HG02642 (cell line): ENCODE results near the gene P2RX6.
"Not testable (repeated sequence)": the region's sequence is repeated elsewhere in the genome, so short reads cannot be mapped to it uniquely, and the experiment has no call there.

Source experiments
- ATAC-seq: cut with Tn5 transposase; IDR thresholded peaks from one replicate; pipeline ENCODE4 v1.9.1; 2021; ENCODE audit warnings: mild to moderate bottlenecking; ENCODE audit not compliant: unreplicated experiment, poor library complexity

P2RX6 gene

GRCh38 chr22:21048965-21049364, 34.0 kb downstream of the P2RX6 start:
- ATAC-seq = not testable (repeated sequence)

DNA sequence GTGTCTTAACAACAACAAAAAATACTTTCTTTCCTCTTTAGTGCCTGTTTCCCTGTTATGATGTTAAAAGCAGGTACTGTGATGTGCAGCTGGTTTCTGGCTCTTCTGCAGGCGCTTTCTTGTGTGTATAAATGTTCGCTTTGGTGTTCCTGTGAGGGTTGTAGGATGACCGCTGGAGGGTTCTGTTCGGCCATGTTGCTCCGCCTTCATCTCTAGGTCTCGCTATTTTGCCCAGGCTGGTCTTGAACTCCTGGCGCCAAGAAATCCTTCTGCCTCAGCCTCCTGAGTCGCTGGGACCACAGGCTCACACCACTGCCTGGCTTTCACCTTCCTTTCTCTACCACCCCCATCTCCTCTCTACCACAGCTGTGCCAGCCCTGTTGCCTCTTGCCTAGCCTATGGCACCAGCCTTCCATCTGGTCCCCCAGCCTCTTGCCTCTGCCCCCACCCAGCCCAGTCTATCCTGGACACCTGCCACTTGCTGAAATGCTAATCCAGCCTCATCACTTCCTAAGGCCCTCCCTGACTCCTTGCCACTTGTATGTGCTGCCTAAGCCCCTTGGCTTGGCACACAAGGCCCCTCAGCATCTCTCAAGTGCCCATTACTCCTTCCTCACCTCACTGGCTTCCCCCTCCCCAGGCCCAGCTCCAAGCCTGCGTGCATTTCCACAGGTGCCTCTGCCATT, 36.3 kb downstream of the P2RX6 start:
- no peak for ATAC-seq

GRCh38 chr22:21051831-21052400, 37.0 kb downstream of the P2RX6 start:
- ATAC-seq = no peak

DNA sequence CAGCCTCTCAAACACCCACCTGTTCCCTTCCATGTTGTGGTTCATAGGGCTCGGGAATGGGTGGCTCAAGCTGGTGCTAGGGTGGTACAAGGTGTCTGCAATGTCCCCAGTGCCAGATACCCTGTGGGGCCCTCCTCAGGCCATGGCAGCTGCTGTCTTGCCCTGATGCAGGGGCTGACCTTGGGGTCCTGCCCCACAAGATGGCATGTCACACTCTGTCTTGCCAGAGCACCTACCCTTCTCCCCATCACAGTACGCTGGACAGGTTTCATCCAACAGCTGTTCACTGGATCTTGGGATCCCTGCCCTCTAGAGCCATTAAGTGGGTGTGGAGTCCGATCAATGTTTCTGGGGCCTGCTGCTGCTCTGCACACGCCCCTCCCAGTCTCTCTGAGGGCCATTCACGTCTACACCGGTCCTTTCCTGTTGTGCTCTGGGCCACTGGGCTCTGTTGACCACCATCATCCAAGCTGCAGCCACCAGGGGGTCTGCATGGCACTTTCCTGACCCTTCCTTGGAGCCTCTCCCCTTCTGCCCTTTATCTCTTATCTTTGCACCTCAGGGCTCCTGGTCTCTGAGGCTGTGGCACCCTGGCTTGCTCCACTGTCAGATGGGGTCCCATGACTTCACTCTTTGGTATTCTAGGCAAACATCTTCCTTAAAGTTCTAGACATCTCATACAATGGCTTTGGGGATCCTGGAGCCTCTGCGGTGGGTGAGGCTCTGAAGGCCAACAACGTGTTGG, 37.9 kb downstream of the P2RX6 start:
- no peak for ATAC-seq

GRCh38 chr22:21054046-21054713, 39.2 kb downstream of the P2RX6 start:
- ATAC-seq = no peak

DNA sequence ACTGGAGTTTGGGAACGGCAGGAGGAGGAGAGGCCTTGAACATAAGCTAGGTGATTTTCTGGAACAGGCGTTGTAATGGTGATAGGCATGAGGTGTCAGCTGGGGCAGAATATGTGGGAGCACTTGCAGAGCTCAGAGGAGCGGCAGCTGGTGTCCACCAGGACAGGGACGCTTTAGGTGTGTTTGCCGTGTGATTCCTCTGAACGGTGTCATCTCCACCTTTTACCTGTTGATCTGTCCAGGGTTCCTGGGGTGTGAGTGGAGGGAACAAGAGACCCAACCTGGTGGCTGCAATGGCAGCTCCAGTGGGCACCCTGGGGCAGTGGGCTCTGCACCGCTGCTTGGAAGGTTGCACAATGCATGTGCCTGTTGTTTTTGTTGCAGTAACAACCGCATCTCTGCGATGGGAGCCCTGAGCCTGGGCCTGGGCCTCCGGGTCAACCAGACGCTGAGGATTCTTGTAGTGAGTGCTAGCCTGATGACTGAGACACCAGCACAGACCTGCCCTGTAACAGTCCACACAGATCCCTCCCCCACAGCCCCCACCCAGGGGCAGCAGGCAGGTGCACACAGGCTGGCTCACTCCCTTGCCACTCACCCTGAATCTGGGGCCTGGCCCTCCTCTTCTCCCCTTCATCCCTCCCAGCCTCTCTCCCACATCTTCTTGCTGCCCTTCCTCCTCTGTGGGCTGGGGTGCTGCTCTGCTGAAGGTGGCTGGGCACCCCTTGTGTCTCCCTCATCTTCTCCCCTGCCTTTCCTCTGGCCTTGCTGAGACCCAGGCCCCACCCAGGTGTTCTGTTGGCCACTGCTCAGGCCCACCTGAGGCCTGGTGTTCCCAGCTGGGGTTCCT, 40.0 kb downstream of the P2RX6 start:
- ATAC-seq = no peak

GRCh38 chr22:21055564-21055834, 40.5 kb downstream of the P2RX6 start:
- ATAC-seq = no peak

DNA sequence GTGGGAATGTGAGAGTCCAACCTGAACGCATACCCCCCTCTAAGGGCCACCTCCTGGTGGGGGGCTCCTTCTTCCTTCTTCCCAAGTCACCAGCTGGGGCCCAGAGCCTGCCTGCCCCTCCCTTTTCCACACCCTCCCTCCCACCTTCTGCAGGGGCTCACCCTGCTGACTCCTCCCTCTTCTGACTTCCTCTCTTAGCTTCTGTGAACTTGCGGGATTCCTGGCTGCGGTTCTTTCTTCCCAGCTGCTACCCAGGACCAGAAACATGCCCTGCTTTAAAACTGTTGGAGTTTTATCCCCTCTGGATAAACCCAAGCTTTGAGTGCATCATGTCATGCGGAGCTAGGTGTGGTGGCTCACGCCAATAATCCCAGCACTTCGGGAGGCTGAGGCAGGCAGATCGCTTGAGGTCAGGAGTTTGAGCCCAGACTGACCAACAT, 40.9 kb downstream of the P2RX6 start:
- no peak for ATAC-seq

DNA sequence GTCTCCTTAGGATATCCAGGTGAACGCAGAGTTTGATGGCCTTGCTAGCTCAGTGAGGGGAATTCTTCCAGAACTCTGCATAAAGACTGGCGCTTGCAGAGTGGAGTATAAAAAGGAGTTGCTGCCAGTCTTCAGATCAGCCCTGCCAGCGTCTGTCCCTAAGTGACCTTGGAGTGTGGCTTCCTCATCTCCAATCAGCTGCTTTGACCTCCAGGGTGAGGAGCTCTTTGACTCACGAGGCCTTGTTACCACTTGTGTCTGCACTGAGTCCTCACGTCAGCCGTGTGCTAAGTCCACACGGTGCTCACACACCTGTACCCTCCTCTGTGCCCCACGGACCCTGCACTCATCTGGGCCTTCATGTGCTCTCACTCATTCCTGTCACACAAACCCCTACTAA, 45.4 kb downstream of the P2RX6 start:
- not testable (repeated sequence) for ATAC-seq

DNA sequence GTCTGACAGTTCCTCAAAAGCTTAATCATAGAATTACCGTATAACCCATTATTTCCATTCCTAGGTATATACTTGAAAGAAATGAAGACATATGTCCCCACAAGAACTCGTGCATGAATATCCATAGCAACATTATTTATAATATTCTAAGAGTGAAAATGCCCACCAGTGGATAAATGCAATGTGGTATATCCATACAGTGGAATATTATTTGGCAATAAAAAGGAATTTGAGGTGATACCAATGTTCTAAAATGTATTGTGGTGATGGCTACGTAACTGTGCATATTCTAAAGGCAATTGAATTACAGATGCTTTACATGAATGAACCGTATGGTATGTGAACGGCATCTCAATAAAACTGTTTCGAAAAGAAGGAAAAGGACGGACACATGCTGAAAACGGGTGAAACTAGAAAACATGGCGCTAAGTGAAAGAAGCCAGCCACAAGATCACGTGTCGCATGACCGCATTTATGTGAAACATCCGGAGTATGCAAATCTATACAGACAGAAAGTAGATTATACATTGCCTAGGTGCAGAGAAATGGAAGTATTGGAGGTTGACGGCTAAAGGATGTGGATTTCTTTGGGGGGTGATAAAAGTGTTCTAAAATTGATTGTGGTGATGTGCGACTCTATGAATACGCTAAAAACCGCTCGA, 46.8 kb downstream of the P2RX6 start:
- not testable (repeated sequence) for ATAC-seq

DNA sequence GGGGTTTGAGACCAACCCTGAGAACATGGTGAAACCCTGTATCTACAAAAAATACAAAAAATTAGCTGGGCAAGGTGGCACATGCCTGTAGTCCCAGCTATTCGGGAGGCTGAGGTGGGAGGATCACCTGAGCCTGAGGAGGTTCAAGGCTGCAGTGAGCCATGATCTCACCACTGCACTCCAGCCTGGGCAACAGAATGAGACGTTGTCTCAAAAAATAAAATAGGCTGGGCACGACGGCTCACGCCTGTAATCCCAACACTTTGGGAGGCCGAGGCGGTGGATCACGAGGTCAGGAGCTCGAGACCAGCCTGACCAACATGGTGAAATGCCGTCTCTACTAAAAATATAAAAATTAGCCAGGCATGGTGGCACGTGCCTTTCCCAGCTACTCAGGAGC, 49.5 kb downstream of the P2RX6 start:
- ATAC-seq = not testable (repeated sequence)

DNA sequence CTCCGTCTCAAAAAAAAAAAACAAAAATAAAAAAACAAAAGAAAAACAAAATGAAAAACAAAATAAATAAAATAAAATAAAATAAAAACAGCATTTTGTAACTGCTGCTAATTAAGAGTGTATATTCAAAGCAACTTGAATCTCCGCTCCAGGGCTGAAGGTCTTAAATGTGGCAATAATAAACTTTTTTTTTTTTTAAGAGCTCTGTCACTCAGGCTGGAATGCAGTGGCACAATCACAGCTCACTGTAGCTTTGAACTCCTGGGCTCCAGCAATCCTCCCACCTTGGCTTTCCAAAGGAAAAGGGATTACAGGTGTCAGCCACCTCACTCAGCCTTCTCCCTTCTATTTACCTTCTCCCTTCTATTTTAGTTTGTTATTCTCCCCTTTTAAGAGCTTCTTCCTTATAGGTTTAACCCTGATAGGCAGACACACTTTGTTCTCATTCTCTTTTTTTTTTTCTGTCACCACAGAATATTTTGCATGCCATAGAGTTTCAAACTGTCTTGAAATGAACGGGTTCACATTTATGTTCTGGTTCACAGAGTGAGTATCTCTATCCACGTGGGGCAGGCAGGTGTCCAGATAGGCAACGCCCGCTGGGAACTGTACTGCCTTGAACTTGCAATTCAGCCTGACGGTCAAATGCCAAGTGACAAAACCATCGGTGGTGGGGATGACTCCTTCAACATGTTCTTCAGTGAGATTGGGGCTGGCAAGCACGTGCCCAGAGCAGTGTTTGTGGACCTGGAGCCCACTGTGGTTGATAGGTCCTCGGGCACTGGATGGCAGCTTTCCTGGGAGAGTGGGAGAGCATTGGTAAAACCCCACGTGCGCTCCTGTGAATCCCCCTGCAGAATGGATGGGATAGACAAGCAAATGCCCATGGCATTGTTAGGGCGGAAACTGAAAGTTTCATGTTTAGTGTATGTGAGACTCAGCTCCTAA, 50.2 kb downstream of the P2RX6 start:
- no peak for ATAC-seq

DNA sequence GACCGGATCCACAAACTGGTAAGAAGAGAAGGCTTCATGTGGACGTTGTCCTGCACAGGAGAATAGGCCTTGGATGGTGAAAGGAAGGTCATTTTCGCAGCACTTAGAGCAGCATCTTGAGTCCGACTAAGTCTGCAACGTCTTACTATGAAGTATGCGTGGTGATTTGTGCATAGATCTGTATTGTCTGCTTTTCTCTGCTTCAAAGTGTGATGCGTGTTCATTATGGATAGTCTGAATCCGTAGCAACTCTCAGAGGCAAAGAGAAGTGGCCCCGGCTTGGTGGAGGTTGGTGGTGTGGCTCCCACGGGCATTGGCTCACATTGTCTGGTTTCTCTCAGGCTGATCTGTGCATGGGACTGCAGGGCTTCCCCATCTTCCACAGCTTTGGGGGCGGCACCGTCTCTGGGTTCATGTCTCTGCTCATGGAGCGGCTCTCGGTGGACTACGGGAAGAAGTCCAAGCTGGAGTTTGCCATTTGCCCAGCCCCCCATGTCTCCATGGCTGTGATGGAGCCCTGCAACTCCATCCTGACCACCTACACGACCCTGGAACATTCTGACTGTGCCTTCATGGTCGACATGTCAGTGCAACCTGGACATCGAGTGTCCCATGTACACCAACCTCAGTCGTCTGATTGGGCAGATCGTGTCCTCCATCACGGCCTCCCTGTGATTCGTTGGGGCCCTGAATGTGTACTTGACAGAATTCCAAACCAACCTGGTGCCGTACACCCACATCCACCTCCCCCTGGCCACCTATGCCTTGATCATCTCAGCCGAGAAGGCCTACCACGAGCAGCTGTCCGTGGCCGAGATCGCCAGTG, 52.3 kb downstream of the P2RX6 start:
- no peak for ATAC-seq

DNA sequence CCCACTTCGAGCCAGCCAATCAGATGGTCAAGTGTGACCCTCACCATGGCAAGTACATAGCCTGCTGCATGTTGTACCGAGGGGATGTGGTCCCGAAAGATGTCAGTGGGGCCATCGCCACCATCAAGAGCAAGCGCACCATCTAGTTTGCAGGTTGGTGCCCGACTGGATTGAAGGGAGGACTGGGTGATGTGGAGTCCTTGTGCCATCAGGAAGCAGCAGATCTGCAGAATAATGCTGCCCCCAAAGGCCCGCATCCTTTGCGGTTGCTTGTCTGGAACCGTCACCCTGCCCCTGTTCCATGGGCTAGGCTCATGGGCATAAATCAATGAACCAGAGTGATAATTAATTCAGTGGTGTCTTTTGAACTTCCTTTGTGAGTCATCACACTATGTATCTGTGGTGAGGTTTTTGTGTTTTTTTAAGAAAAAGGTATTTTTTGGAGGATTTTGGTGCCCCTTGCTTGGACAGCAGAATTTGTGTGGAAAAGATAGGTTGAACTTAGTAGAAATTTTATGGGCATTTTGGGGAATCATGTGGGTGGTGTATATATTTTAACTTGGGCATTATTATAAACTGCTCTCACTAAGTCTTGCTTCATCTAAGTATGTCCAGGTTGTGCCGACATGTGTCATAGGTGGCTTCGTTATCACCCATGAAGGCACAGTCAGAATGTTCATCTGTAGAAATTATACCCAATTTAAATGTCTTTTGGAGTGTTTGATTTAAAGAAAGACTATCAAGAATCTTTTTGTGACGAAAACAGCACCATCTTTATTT, 53.1 kb downstream of the P2RX6 start:
- no peak for ATAC-seq

GRCh38 chr22:21068681-21069276, 53.8 kb downstream of the P2RX6 start:
- ATAC-seq = no peak

DNA sequence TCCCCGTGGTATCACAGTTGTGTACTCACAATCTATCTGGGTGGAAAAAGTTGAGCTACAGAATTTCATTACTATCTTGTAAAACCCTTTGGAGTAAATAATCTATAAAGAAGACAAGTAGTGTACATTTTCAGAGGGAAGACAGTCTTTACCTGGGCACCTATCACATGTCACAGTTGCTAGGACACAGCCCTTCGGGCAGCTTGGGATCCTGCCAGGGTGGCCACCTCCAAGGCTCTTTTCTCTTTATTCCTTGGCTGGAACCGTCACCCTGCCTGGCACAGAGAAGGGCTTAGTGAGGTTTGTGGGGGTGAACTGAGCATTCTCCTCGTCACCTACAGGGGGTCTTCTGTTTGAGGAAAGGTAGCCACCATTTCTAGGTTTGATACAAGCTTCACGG, 54.4 kb downstream of the P2RX6 start:
- no peak for ATAC-seq
